Panc1 (cell line): ENCODE results near the gene LRRFIP1. TPM values are rescaled to one million over a fixed set of nuclear protein-coding genes. Genes with fewer than 3 reads are reported as not detected.

ENCODE experiments used
- ATAC-seq: fragments of 200-7000 bp; cut with Tn5 transposase; 2 replicates; pipeline ENCODE4 v1.9.1; 2020; ENCODE audit warnings: mild to moderate bottlenecking, moderate library complexity
- BruUV-seq: library from RNA; stranded (reverse); fragments of 400-500 nt; replicated peaks from 2 replicates; lab custom pipeline; 2021; lab: Mats Ljungman, UMichigan
- CTCF ChIA-PET: fragments of 300-600 bp; sonication (Branson Sonifier 250); formaldehyde crosslinking; loops from one replicate; lab custom pipeline; 2022; ENCODE audit warnings: antibody characterized with exemption; lab: Charles Lee
- POLR2A ChIA-PET: fragments of 300-600 bp; sonication (Branson Sonifier 250); formaldehyde crosslinking; loops from one replicate; lab custom pipeline; 2022; ENCODE audit warnings: antibody characterized with exemption; lab: Charles Lee
- DNase-seq: peaks from one replicate; pipeline ENCODE4 v3.0.0-alpha.2; 2010; ENCODE audit warnings: low read depth, low spot score
- H3K27ac ChIP-seq: 2 replicates; pipeline ENCODE4 v1.5.1; 2011; ENCODE audit warnings: mild to moderate bottlenecking, low read length, inconsistent platforms
- H3K27me3 ChIP-seq: fragments of 200-500 bp; sonication (Bioruptor generic); 2 replicates; pipeline ENCODE4 v1.6.0; 2014; ENCODE audit warnings: low read length, inconsistent platforms; ENCODE audit not compliant: control insufficient read depth, insufficient read depth
- H3K36me3 ChIP-seq: fragments of 200-500 bp; sonication (Bioruptor generic); 2 replicates; pipeline ENCODE4 v1.5.1; 2014; ENCODE audit warnings: inconsistent platforms, mild to moderate bottlenecking, low read length, moderate library complexity; ENCODE audit not compliant: control insufficient read depth, insufficient read depth
- H3K4me1 ChIP-seq: 2 replicates; pipeline ENCODE4 v1.5.1; 2011; ENCODE audit warnings: inconsistent platforms, mild to moderate bottlenecking, low read length, moderate library complexity; ENCODE audit not compliant: control insufficient read depth, insufficient read depth
- H3K4me3 ChIP-seq, 2 experiments: 2 replicates each; pipeline ENCODE4 v1.5.1; 2011 to 2012; ENCODE audit warnings: low read depth in 2 of 2, low read length in 2 of 2, mild to moderate bottlenecking in 2 of 2, inconsistent platforms in 1 of 2, moderate library complexity in 1 of 2
- H3K9me3 ChIP-seq: fragments of 200-500 bp; sonication (Bioruptor generic); 2 replicates; pipeline ENCODE4 v1.5.1; 2014; ENCODE audit warnings: low read depth, mild to moderate bottlenecking, inconsistent platforms, low read length, moderate library complexity; ENCODE audit not compliant: control insufficient read depth, insufficient read depth
- CTCF ChIP-seq: fragments of 450-650 bp; IDR thresholded peaks from 2 replicates; pipeline ENCODE4 v1.5.1; 2017; ENCODE audit warnings: mild to moderate bottlenecking
- POLR2AphosphoS5 ChIP-seq: IDR thresholded peaks from 2 replicates; pipeline ENCODE4 v1.6.1; 2012; ENCODE audit warnings: mild to moderate bottlenecking, low read depth, low read length, moderate library complexity
- REST ChIP-seq, 2 experiments: IDR thresholded peaks; 2 replicates each; pipeline ENCODE4 v1.6.1; 2011 to 2012; ENCODE audit warnings: low read depth in 2 of 2, control low read depth in 1 of 2, low read length in 1 of 2, mild to moderate bottlenecking in 1 of 2, moderate library complexity in 1 of 2; ENCODE audit not compliant: insufficient read depth in 1 of 2
- SIN3A ChIP-seq: IDR thresholded peaks from 2 replicates; pipeline ENCODE4 v1.6.1; 2012; ENCODE audit warnings: low read depth, mild to moderate bottlenecking, low read length, moderate library complexity, borderline replicate concordance; ENCODE audit not compliant: insufficient read depth
- TCF7L2 ChIP-seq: IDR thresholded peaks from 2 replicates; pipeline ENCODE4 v1.6.1; 2011; ENCODE audit warnings: mild to moderate bottlenecking, low read depth, low read length, inconsistent platforms
- in situ Hi-C: cut with HindIII; loops from 2 replicates; pipeline ENCODE4 v1.10.0; 2016; ENCODE audit warnings: low sequenced_read_pairs, low pct_unique_long_range_greater_than_20kb
- intact Hi-C: fragments of 100-400 bp; cut with micrococcal nuclease; formaldehyde crosslinking; loops from one replicate; pipeline ENCODE4 v1.10.0; 2022; ENCODE audit not compliant: unreplicated experiment
- total RNA-seq: library from RNA; stranded (reverse); gene quantifications from one replicate; pipeline ENCODE4 v1.2.1, GENCODE V29; 2021; ENCODE audit not compliant: unreplicated experiment

LRRFIP1 gene
- total RNA-seq, 1 experiment from 2014 or later: 121 TPM

- H3K9me3 ChIP-seq: no peaks in the 10 kb centered on the region
- H3K36me3 ChIP-seq: no peaks in the 10 kb centered on the region
- no peak for ATAC-seq
- no TSS peak for BruUV-seq
- no peak for DNase-seq
- peaks cover 88% of the 10 kb centered on the region for H3K4me1 ChIP-seq
- ChIA-PET POLR2A (interaction anchor here (1.0 kb wide), 1 partner anchor 25 kb away, joined by 3 read pairs; no protein-coding TSS in a partner anchor), CTCF (interaction anchor here (1.0 kb wide), 1 partner anchor 15 kb away, joined by 3 read pairs; no protein-coding TSS in a partner anchor)
- in situ Hi-C loops (no loop called here), intact Hi-C loops (loop anchor here (5.0 kb wide), 1 partner anchor 35 kb away; no protein-coding TSS in a partner anchor)
- no peak overlapping the region for H3K4me3 ChIP-seq
- no peak for TF ChIP-seq TCF7L2
- TF ChIP-seq SIN3A: no peak
- TF ChIP-seq CTCF: no peak
- no peak for TF ChIP-seq REST (IDR thresholded peaks at IDR 0.05; ENCODE audit: insufficient read depth in 1 of 2, low read depth in 2 of 2, low read length in 1 of 2)
- H3K27me3 ChIP-seq: no peaks in the 10 kb centered on the region
- peak overlapping the region; percentile 96 for H3K27ac ChIP-seq
Observed at GRCh38 chr2:237697586-237698357, 70.4 kb downstream of the LRRFIP1 start.

- no peak for DNase-seq
- in situ Hi-C loops: no loop called here
- H3K27ac ChIP-seq: peak overlapping the region; percentile 96
- CTCF ChIA-PET: interaction anchor here (1.0 kb wide), 1 partner anchor 15 kb away, joined by 3 read pairs; no protein-coding TSS in a partner anchor
- BruUV-seq: no TSS peak
- TF ChIP-seq TCF7L2: no peak
- TF ChIP-seq SIN3A: no peak
- TF ChIP-seq REST (IDR thresholded peaks at IDR 0.05; ENCODE audit: insufficient read depth in 1 of 2, low read depth in 2 of 2, low read length in 1 of 2): no peak
- no peak for TF ChIP-seq POLR2AphosphoS5
- TF ChIP-seq CTCF: no peak
- no peak for ATAC-seq
- no peaks in the 10 kb centered on the region for H3K36me3 ChIP-seq
- H3K27me3 ChIP-seq: no peaks in the 10 kb centered on the region
- no peak overlapping the region for H3K4me3 ChIP-seq
- peaks cover 94% of the 10 kb centered on the region for H3K4me1 ChIP-seq
- POLR2A ChIA-PET: interaction anchor here (1.0 kb wide), 1 partner anchor 25 kb away, joined by 3 read pairs; no protein-coding TSS in a partner anchor
- no peaks in the 10 kb centered on the region for H3K9me3 ChIP-seq
- intact Hi-C loops: loop anchor here (5.0 kb wide), 1 partner anchor 34 kb away; no protein-coding TSS in a partner anchor
Observed at GRCh38 chr2:237698358-237698694, 70.9 kb downstream of the LRRFIP1 start.
